Breast epithelium (tissue), 3 donors: Measurements from ENCODE around the gene NSG2.

Experiments used
- POLR2AphosphoS5 ChIP-seq, 3 donors: sonication (generic); formaldehyde crosslinking; IDR thresholded peaks; one replicate each; pipeline ENCODE4 v1.6.1; 2017; ENCODE audit warnings: antibody characterized with exemption in 3 of 3
- TF ChIP-seq, protein P1 (sequence below), 3 donors: fragments of 450-650 bp; IDR thresholded peaks; one replicate each; pipeline ENCODE4 v1.5.1; 2016 to 2017; ENCODE audit warnings: antibody characterized with exemption in 3 of 3, mild to moderate bottlenecking in 3 of 3, moderate library complexity in 3 of 3

DNA sequence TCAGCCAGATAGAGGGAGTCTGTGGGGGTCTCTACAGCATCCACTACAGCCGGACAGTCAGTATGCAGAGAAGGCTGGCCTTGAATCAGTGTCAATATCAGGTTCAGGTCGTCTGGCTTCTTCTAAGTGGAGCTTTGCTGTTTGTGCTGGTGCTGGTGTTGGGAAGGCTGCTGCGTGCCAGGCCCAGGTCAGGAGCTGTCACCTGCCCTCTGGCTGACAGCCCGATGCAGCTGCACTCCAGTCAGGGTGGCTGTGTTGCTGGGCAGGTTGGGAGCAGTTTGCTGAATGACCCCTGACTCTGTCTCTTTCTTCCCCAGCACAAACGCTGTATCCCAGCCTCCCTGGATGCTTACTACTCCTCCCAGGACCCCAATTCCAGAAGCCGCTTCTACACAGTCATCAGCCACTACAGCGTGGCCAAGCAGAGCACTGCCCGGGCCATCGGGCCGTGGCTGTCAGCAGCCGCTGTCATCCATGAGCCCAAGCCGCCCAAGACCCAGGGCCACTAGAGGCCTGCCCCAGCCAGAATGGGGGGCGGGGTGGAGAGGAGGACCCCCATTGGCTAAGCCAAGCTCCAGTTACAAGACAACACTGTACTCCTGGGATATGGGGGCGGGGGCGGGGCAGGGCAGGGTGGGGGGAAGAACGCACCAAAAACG lies 61.6 kb downstream of the NSG2 start:
- TF ChIP-seq, protein P1, sequence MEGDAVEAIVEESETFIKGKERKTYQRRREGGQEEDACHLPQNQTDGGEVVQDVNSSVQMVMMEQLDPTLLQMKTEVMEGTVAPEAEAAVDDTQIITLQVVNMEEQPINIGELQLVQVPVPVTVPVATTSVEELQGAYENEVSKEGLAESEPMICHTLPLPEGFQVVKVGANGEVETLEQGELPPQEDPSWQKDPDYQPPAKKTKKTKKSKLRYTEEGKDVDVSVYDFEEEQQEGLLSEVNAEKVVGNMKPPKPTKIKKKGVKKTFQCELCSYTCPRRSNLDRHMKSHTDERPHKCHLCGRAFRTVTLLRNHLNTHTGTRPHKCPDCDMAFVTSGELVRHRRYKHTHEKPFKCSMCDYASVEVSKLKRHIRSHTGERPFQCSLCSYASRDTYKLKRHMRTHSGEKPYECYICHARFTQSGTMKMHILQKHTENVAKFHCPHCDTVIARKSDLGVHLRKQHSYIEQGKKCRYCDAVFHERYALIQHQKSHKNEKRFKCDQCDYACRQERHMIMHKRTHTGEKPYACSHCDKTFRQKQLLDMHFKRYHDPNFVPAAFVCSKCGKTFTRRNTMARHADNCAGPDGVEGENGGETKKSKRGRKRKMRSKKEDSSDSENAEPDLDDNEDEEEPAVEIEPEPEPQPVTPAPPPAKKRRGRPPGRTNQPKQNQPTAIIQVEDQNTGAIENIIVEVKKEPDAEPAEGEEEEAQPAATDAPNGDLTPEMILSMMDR (IDR thresholded peaks at IDR 0.05): no peak
- TF ChIP-seq POLR2AphosphoS5 (IDR thresholded peaks at IDR 0.05): no peak
